HFFc6 (cell line): ENCODE measurements around the gene PRF1. TPM values are rescaled to one million over a fixed set of nuclear protein-coding genes. Genes with fewer than 3 reads are reported as not detected.

ENCODE experiments used
- DNase-seq: peaks from one replicate; pipeline ENCODE4 v3.0.0-alpha.2; 2018
- H3K27ac Mint-ChIP-seq: 2 replicates; pipeline ENCODE4 v1.8.0; 2020; ENCODE audit warnings: mild to moderate bottlenecking, mixed read lengths
- H3K27me3 Mint-ChIP-seq: 2 replicates; pipeline ENCODE4 v1.8.0; 2021; ENCODE audit warnings: mild to moderate bottlenecking, moderate library complexity, mixed read lengths; ENCODE audit not compliant: insufficient read depth
- H3K36me3 Mint-ChIP-seq: 2 replicates; pipeline ENCODE4 v1.8.0; 2021; ENCODE audit warnings: low read depth, mixed read lengths
- H3K4me1 Mint-ChIP-seq: 2 replicates; pipeline ENCODE4 v1.8.0; 2020; ENCODE audit warnings: low read depth, mixed read lengths
- H3K4me3 Mint-ChIP-seq: 2 replicates; pipeline ENCODE4 v1.8.0; 2020; ENCODE audit warnings: mild to moderate bottlenecking, moderate library complexity, mixed read lengths
- H3K9me3 Mint-ChIP-seq: 2 replicates; pipeline ENCODE4 v1.8.0; 2020; ENCODE audit warnings: mild to moderate bottlenecking, mixed read lengths
- CTCF ChIP-seq: fragments of 200-600 bp; sonication (generic); IDR thresholded peaks from 2 replicates; pipeline ENCODE4 v1.5.0; 2021; ENCODE audit warnings: antibody characterized with exemption, mild to moderate bottlenecking
- total RNA-seq, 6 experiments: library from RNA; stranded (reverse); fragmentation: NEBNext Ultra II Directional; extraction: Animal tissue kit (Norgen Biotek cat#: 25700); gene quantifications; 2 replicates in 1 of 6; 3 replicates in 5 of 6; pipeline ENCODE4 v1.2.3, GENCODE V29; 2021

Gene PRF1
- total RNA-seq, 6 experiments from 2014 or later, result not detected

- Mint-ChIP-seq H3K4me1 (no peaks in the 10 kb centered on the region), H3K36me3 (no peaks in the 10 kb centered on the region), H3K27ac (no peak overlapping the region), H3K9me3 (no peaks in the 10 kb centered on the region), H3K27me3 (peaks cover 44% of the 10 kb centered on the region), H3K4me3 (no peak overlapping the region)
- TF ChIP-seq CTCF, result no peak
- DNase-seq, result no peak
Measured at GRCh38 chr10:70586348-70586930, 16.1 kb downstream of the PRF1 start.

GRCh38 chr10:70585578-70586169, 16.9 kb downstream of the PRF1 start:
- Mint-ChIP-seq H3K4me1 (no peaks in the 10 kb centered on the region), H3K27me3 (peaks cover 41% of the 10 kb centered on the region), H3K9me3 (no peaks in the 10 kb centered on the region), H3K4me3 (no peak overlapping the region), H3K36me3 (no peaks in the 10 kb centered on the region), H3K27ac (no peak overlapping the region)
- DNase-seq, result no peak
- TF ChIP-seq CTCF, result no peak

GRCh38 chr10:70584909-70585544, 17.5 kb downstream of the PRF1 start:
- no peak for DNase-seq
- Mint-ChIP-seq H3K36me3 (no peaks in the 10 kb centered on the region), H3K27ac (no peak overlapping the region), H3K4me3 (no peak overlapping the region), H3K9me3 (no peaks in the 10 kb centered on the region), H3K27me3 (peaks cover 41% of the 10 kb centered on the region), H3K4me1 (no peaks in the 10 kb centered on the region)
- no peak for TF ChIP-seq CTCF

- Mint-ChIP-seq H3K9me3 (no peaks in the 10 kb centered on the region), H3K4me1 (no peaks in the 10 kb centered on the region), H3K27me3 (peaks cover 38% of the 10 kb centered on the region), H3K36me3 (no peaks in the 10 kb centered on the region), H3K27ac (no peak overlapping the region), H3K4me3 (no peak overlapping the region)
- no peak for DNase-seq
- no peak for TF ChIP-seq CTCF
Measured at GRCh38 chr10:70584366-70584765, 18.2 kb downstream of the PRF1 start.

GRCh38 chr10:70583669-70584037, 18.9 kb downstream of the PRF1 start:
- H3K4me1 Mint-ChIP-seq, result peaks cover 2% of the 10 kb centered on the region
- H3K27ac Mint-ChIP-seq, result no peak overlapping the region
- H3K36me3 Mint-ChIP-seq, result no peaks in the 10 kb centered on the region
- DNase-seq, result no peak
- TF ChIP-seq CTCF, result no peak
- no peaks in the 10 kb centered on the region for H3K9me3 Mint-ChIP-seq
- H3K27me3 Mint-ChIP-seq, result peaks cover 32% of the 10 kb centered on the region
- H3K4me3 Mint-ChIP-seq, result no peak overlapping the region
